T47D (cell line): ENCODE data around the gene ADGRG3.

Experiments
- DNase-seq, 2 experiments: peaks; one replicate each; pipeline versions ENCODE4 v3.0.0 to v3.0.0-alpha.2; 2011 to 2012; ENCODE audit warnings: low read depth in 1 of 2, low spot score in 1 of 2
- JUND ChIP-seq: IDR thresholded peaks from 2 replicates; pipeline ENCODE4 v1.6.1; 2012; ENCODE audit warnings: low read depth
- in situ Hi-C: cut with HindIII; loops from 2 replicates; pipeline ENCODE4 v1.10.0; 2016; ENCODE audit warnings: low sequenced_read_pairs, low pct_unique_long_range_greater_than_20kb

Gene ADGRG3

GRCh38 chr16:57644383-57645014 lies 23.6 kb upstream of the ADGRG3 start:
- DNase-seq, result no peak
- in situ Hi-C loops, result no loop called here
- TF ChIP-seq JUND, result no peak

GRCh38 chr16:57645169-57645568 lies 22.9 kb upstream of the ADGRG3 start:
- in situ Hi-C loops, result no loop called here
- DNase-seq, result no peak
- no peak for TF ChIP-seq JUND

- no peak for TF ChIP-seq JUND
- in situ Hi-C loops, result no loop called here
- DNase-seq, result no peak
Measured at GRCh38 chr16:57645691-57646387, 22.3 kb upstream of the ADGRG3 start.

GRCh38 chr16:57646388-57647039 lies 21.6 kb upstream of the ADGRG3 start:
- no peak for TF ChIP-seq JUND
- in situ Hi-C loops, result no loop called here
- DNase-seq, result no peak

- no peak for TF ChIP-seq JUND
- in situ Hi-C loops, result no loop called here
- no peak for DNase-seq
Measured at GRCh38 chr16:57647136-57647875, 20.8 kb upstream of the ADGRG3 start.

GRCh38 chr16:57648125-57648524 lies 20.0 kb upstream of the ADGRG3 start:
- DNase-seq, result no peak
- in situ Hi-C loops, result no loop called here
- no peak for TF ChIP-seq JUND

GRCh38 chr16:57648581-57649442 lies 19.3 kb upstream of the ADGRG3 start:
- peak; percentile 79 to 85 for DNase-seq
- in situ Hi-C loops, result no loop called here
- TF ChIP-seq JUND, result no peak

GRCh38 chr16:57649443-57649751 lies 18.7 kb upstream of the ADGRG3 start:
- no peak for TF ChIP-seq JUND
- in situ Hi-C loops, result no loop called here
- DNase-seq, result no peak

GRCh38 chr16:57649846-57650245 lies 18.3 kb upstream of the ADGRG3 start:
- no peak for DNase-seq
- TF ChIP-seq JUND, result no peak
- in situ Hi-C loops, result no loop called here

GRCh38 chr16:57651344-57652333 lies 16.5 kb upstream of the ADGRG3 start:
- no peak for DNase-seq
- TF ChIP-seq JUND, result no peak
- in situ Hi-C loops, result no loop called here
